Measurements from ENCODE around the gene AHSG.
A peak's percentile ranks its signal among the peaks of the same experiment; 100 is the strongest.
"Not testable (repeated sequence)": the region's sequence is repeated elsewhere in the genome, so short reads cannot be mapped to it uniquely, and the experiment has no call there.

The AHSG gene, protein sequence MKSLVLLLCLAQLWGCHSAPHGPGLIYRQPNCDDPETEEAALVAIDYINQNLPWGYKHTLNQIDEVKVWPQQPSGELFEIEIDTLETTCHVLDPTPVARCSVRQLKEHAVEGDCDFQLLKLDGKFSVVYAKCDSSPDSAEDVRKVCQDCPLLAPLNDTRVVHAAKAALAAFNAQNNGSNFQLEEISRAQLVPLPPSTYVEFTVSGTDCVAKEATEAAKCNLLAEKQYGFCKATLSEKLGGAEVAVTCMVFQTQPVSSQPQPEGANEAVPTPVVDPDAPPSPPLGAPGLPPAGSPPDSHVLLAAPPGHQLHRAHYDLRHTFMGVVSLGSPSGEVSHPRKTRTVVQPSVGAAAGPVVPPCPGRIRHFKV

DNA sequence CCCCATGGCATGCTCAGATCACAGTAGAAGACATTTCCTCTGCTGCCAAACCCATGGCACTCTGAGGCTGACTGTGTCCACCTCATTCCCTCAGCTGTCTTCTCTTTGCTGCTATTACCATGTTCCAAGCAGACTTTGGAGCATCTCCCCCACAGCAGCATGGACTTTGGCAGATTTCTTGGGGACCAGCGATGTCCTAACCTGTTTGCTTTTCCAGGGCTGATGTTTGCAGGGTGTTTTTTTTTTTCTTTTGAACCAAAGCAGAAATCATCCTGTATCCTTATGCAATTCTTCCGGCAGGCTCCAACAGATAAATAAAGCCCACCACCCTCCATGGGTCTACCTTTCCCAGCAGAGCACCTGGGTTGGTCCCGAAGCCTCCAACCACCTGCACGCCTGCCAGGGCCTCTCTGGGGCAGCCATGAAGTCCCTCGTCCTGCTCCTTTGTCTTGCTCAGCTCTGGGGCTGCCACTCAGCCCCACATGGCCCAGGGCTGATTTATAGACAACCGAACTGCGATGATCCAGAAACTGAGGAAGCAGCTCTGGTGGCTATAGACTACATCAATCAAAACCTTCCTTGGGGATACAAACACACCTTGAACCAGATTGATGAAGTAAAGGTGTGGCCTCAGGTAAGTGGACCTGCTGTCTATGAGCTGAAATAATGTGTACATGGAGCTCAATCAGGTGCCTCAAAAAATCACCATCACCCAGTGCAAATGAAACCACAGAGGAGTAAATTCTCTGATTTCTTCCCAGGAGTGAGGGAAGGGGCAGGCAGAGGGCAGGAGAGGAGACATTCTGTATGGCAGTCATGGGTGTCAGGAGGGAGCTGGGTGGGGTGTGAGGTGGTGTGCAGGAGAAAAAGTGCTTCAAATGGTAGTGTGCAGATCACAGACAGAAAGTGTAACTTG lies at the start of gene AHSG:
AHSG (plus strand) TSS at position 340 of the 916 bp plus-strand sequence; CDS start at position 422, 82 bp downstream.
- DNase-seq (ENCODE audit: low read depth in 3 of 3): no peak

DNA sequence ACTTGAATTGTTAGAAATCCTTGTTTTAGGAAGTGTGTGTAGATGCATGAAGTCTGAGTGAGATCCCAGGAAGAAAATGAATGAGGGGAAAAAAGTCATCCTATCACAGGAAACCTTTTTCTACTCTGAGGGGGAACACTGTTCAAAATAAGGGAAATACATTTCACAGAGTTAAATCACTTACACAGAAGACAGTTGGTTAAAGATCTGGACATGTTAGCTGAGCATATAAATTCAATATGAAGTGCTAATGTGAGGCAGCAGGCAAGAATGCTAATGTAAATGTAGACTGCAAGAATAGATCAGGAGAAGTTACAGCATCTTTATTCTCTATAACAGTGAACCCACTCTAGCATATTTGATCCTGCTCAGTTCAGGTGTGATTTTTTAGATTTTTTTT lies 48.3 kb upstream of the AHSG start:
- DNase-seq (ENCODE audit: low read depth in 3 of 3): no peak

DNA sequence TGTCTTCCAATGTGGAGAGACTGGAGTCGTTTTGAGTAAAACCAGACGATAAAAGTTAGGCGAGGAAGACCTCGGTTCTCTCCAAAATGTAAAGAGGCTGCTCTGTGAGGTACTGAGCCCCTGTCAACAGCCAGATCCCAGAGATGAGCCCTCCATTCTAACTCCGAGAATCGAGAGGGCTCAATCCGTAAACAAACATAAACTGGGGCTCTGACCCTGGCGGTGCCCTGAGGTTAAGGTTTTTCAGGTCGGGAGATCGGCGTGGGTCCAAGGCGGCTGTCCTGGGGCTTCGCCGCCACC lies 46.1 kb upstream of the AHSG start:
- DNase-seq (ENCODE audit: low read depth in 3 of 3): no peak

DNA sequence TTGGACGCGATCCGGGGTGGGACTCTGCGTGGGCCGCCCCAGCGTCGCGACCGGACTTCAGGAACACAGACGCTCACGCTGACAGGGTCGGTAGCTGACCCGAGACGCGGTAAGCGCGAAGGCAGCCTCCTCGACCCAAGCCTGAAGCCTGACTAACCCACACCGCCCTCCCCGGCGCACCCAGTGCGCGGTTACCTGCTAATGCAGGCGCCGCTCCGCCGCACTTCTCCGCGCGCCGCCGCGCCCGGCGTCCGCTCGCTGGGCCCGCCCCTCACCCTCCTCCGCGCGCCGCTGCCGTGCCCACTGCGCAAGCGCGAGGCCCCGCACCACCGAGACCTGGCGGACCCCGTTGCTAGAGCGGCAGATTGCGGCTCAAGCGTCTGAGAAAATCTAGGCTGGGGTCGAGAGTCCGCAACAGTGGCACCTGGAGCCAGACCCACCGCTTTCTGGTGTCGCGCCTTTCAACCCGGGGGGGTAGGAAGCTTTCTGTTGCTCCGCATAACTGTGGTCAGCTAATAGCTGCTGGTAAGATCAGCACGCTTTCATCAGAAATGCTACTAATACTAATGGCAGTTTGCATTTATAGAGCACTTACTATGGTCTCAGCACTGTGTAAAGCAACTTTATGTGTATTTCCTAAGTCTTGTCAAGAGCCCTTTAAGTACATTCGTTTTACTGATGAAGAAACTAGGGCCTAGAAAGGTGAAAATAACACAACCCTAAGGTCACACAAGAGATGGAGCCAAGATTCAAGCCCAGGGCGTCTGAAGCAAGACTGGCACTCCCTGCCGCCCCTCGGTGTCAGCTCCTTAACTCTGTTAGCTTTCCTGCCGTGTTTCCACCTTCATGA lies 45.6 kb upstream of the AHSG start, which contains the start of gene TBCCD1:
TBCCD1 (minus strand) TSS at position 268 of the 850 bp plus-strand sequence. CDS start 3,010 bp downstream, outside the sequence.
- DNase-seq (ENCODE audit: low read depth in 3 of 3): peak; percentile 88 to 93 (median 91)

DNA sequence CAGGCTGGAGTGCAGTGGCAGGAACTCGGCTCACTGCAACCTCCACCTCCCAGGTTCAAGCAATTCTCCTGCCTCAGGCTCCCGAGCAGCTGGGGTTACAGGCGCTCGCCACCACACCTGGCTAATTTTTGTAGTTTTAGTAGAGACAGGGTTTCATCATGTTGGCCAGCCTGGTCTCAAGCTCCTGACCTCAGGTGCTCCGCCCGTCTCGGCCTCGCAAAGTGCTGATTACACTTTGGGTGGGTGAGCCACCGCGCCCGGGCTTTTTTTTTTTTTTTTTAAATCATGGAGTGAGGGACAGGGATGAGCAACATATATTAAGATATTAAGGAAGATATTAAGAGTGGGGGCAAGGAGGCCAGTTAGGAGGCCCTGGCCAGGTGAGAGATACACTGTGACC lies 43.5 kb upstream of the AHSG start:
- DNase-seq (ENCODE audit: low read depth in 3 of 3): not testable (repeated sequence)

DNA sequence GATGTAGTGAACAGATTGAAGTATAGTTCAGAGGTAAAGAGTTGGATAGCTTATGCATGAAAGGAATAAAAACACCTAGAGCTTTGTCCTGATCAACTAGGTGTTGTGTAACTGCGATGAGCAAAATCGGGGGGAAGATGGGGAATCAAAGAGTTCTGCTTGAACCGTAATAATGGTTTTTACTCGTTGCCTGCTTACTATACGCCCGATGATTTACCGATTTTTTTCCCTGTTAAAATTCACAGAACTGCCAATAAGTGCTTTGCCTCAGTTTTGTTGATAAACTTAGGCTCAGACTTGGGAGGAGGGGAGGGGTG lies 43.1 kb upstream of the AHSG start:
- DNase-seq (ENCODE audit: low read depth in 3 of 3): no peak

DNA sequence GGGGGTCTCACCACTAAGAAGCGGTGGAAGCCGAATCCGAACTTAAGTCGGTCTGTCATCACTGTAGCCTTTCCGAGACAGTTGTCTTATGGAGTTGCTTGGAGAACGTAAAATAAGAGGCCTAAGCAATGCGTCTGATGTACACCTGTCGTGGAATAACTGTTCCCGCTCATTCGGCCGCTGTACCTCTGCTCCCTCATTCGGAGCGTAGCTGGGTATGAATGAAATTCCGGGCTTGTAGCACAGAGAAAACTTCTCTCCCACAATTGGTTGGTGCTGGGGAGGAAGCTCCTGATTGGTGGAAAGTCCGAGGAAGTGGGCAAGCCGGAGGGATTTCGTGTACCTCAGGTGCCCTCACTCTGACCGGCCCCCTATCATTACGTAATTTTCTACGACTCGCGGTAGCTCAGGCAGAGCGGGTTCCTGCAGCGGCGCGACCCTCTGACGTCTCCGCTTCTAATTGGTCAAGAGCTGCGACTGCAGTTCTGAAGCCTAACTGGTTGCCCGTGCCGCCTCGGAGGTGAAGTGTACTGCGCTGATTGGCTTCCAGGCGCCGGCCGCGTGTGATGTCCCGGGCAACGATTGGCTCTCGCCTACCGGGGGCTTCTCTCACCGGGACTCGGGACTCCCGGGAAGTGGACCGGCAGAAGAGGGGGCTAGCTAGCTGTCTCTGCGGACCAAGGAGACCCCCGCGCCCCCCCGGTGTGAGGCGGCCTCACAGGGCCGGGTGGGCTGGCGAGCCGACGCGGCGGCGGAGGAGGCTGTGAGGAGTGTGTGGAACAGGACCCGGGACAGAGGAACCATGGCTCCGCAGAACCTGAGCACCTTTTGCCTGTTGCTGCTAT lies 42.5 kb upstream of the AHSG start, which contains the start of gene DNAJB11:
DNAJB11 (plus strand) TSS at position 625 of the 845 bp plus-strand sequence; CDS start at position 803, 178 bp downstream.
- DNase-seq (ENCODE audit: low read depth in 3 of 3): peak; percentile 88 to 96 (median 95)

DNA sequence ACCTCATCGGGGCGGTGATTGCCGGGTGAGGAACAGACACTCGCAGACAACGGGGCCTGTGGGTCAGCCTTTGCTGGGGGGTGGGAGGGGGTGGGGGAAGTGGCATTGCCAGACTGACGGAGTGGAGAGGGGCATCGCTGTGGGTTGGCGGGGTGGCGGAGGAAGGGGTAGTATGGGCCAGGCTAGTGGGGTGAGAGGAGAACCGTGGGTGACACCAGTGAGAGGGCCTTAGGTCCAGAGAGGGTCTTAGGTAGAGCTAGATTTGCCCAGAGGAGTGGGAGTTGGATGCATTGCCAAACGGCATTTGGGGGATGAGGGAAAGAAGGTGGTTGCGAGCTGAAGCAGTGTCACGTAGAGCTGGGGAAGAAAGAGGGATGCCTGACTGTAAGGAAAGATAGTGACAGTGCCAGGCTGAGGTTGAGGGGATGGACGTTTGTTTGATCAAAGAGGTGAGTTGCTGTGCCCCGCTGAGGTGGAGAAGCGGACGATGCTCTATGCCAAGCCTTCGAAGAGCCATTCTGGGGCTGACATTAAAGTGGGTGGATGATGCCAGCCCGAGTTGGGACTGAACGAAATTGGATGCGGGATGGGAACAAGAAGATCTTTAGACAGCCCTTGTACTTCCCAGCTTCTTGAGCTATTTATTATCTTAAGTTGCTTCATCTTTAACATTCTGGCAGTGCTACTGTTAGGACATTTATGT lies 41.8 kb upstream of the AHSG start:
- DNase-seq (ENCODE audit: low read depth in 3 of 3): no peak

DNA sequence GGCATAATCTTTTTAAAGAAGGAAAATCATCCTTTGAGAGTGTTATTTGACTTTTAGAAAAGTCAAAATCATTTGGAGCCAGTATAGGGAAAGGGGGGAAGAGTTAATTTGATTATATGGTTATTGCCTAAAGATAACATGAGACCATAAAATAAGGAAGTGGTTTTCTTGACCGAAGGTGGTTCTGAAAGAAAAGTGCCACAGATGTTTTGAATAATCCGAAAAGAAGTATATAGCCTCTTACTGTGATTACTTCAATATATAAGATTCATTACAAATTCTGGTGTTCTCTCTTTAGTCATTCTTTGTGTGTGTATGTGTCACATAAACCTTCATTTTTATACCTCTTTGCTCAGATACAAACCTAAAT lies 41.2 kb upstream of the AHSG start:
- DNase-seq (ENCODE audit: low read depth in 3 of 3): no peak

DNA sequence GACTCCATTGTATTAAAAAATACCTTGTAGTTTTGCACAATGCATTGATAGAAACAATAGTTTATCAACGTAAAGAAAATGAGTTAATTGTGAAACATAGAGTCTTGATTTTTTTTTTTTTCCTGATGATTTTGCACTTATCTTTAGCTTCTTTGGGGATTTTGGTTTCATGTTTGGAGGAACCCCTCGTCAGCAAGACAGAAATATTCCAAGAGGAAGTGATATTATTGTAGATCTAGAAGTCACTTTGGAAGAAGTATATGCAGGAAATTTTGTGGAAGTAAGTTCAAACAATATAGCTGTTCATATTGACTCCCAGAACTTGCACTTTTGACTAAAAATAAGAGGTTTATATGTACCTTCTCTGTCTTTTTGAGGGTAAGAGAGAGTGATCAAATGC lies 35.3 kb upstream of the AHSG start:
- no peak for DNase-seq (ENCODE audit: low read depth in 3 of 3)

DNA sequence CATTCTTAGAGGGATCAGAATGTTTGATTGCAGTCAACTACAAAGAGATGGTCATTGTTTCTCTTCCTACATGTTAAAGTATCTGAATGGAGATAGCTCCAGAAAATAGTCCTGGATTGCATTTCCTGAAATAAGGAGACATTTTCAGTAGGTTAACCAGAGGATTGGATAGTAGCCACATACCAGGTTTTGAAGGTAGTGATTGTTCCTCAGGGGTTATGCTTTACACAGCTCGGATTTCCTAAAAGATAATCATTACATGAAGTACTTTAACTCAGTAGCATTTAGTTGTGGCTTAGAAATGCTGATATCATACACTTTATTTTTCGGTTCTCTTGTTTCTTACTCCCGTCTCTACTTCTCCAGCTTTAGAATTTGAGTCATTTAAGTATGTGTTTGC lies 32.1 kb upstream of the AHSG start:
- no peak for DNase-seq (ENCODE audit: low read depth in 3 of 3)

DNA sequence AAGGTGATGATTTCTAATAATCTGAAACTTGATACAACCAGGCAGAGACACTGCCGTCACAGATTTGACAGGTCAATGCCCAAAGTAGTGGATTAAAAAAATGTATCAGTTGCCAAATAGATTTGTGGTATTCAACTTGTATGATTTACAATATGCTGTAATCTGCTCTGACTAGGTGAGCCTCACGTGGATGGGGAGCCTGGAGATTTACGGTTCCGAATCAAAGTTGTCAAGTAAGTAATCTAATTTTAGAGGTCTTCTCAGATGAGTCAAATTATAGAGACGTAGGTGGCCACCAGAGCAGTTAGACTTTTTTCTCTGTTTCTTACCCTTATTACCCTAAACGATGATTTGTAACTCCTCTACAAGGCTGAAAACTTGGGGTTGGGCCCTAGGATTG lies 30.3 kb upstream of the AHSG start:
- no peak for DNase-seq (ENCODE audit: low read depth in 3 of 3)

DNA sequence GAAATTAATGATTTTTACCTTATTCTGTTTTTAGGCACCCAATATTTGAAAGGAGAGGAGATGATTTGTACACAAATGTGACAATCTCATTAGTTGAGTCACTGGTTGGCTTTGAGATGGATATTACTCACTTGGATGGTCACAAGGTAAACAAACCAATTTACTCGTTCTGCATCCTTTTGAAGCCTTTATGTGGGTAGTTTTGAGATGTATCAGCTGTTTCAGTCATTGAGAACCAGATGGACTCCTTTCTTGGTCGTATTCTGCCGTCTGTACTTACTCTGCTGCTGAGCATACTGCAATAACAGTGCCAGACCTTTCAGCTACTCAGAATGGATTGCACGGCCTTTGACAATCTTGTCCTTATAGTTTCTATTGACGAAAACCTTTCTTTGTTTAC lies 29.0 kb upstream of the AHSG start:
- DNase-seq (ENCODE audit: low read depth in 3 of 3): no peak

DNA sequence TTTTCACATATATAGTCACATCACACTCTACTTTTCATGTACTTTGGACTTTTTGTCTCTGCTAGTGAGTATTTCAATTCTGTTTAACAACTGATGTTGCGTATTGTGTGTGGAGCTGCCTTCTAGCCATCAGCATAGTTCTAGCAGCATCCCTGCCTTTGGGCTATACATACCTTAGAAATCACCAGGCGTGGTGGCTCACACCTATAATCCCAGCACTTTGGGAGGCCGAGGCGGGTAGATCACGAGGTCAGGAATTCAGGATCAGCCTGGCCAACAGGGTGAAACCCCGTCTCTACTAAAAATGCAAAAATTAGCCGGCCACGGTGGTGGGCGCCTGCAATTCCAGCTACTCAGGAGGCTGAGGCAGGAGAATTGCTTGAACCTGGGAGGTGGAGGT lies 26.6 kb upstream of the AHSG start:
- DNase-seq (ENCODE audit: low read depth in 3 of 3): not testable (repeated sequence)

DNA sequence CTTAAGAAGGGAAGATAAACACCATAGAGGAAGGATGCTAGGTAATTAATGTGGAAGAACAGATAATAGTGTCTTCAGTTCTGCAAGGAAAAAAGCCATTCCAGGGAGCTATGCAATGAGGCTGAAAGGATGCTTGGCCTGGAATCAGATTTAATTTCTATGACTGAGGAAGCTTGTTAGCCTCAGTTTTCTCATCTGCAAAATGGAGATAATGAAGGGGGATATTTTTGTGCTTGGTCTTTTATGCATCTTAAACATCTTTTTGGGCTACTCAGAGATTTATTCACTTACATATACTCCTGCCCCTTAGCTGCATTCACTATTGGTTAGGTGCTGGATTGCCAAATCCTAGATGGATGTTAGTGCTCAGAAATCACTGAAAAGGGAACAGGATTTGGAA lies 25.7 kb upstream of the AHSG start:
- DNase-seq (ENCODE audit: low read depth in 3 of 3): no peak

DNA sequence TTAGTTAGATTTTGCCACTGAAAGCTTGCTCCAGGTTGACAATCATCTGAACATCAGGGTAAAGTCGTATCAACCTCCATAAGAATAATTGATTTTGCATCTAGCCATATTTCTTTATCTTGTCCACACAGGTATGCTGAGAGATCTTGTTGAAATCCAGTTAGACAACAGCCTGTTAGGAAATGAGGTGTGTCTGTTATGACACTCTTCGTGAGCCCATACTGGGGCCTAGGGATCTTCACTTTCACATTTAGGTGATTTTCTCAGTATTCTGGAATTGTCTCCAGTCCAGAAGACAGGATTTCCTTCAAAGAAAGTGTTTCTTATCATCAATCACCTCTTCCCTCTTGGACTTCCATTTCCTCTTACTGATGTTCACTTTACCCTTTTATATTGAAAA lies 24.2 kb upstream of the AHSG start:
- no peak for DNase-seq (ENCODE audit: low read depth in 3 of 3)

DNA sequence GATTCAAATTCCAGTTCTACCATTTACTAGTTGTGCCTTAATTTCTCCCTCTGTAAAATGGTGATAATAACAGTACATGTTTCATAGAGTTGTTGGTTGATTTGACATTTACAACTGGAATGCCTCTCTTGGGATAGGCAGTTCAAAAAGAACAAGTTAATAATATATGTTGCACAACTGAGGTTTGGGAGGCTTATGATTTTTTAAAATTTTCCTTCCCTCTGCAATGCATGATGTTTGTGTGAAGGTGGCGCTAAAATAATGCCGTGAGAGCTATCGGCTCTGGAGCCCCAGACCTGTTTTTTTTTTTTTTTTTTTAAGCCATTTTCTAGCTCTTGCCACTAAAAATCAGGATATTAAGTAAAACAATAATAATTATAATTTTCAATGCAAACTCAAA lies 23.7 kb upstream of the AHSG start:
- DNase-seq (ENCODE audit: low read depth in 3 of 3): no peak

DNA sequence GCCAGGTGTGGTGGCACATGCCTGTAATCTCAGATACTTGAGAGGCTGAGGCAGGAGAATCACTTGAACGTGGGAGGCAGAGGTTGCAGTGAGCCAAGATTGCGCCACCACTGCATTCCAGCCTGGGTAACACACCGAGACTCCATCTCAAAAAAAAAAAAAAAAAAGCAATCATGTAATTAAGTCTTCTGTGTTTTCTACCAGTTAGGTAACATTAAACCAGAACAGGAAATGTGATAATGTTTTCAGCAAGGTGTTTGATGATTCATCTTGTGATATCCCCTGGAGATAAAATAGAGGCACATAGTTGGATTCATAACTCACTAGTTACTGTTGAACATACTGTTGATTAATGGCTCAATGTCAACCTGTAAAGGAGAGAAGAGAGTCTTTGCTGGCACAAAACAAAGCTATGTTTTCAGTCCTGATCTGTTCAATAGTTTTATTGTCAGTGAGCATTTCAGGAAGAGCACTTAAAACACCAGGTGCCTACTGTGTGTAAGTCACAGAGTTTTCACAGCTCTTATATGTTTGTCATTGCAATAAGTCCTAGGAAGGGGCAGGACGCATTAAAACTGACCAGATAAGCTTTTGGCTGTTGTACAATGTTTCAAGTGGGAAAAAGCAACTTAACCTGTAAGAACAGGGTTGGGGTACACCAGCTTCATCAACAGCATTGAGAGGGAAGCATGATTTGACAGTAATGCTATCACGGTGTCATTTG lies 22.8 kb upstream of the AHSG start:
- DNase-seq (ENCODE audit: low read depth in 3 of 3): no peak

DNA sequence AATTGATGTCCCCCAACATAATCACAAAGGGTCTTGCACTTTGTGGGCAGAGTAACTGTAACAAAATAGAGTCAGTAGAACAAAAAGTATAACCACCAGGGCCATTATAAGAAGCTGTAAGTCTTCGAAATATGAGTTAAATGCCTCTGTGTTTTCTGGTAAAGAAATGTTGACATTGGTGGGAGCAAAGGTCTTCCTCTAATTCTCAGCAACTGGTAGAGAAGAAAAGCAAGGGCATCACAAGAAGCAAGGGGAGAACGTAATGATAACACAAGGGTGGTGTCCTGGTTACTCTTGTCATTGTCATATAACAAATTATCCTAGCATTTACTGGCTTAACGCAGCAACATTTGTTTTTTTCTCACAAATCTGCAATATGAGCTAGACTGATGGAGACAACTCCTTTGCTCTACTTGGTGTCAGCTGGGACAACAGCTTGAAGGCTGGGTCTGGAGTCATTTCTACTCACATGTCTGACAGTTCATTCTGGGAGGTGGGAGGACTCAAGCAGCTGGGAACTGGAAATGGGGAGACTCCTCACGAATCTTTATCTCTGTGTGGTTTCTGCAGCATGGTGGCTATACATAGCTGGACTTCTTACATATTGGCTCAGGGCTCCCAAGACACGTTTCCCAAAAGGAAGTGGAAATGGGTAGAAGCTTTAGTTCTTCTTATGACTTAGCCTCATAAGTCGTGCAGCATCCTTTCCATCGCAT lies 22.1 kb upstream of the AHSG start:
- no peak for DNase-seq (ENCODE audit: low read depth in 3 of 3)
